DMS153 (cell line): Measurements from ENCODE around the gene SLC18A2.

Experiments used
- DNase-seq: peaks from one replicate; lab custom pipeline; 2025; lab: John Stamatoyannopoulos, UW

SLC18A2 gene

GRCh38 chr10:117237401-117237991 lies 3.4 kb upstream of the SLC18A2 start:
- DNase-seq: no peak

- DNase-seq: no peak
These were observed 1.9 kb upstream of the SLC18A2 start for GRCh38 chr10:117239051-117239450.

- DNase-seq: no peak
These were observed 943 bp upstream of the SLC18A2 start for GRCh38 chr10:117239721-117240620.

- DNase-seq: no peak
These were observed 888 bp downstream of the SLC18A2 start for GRCh38 chr10:117241541-117242462.

DNA sequence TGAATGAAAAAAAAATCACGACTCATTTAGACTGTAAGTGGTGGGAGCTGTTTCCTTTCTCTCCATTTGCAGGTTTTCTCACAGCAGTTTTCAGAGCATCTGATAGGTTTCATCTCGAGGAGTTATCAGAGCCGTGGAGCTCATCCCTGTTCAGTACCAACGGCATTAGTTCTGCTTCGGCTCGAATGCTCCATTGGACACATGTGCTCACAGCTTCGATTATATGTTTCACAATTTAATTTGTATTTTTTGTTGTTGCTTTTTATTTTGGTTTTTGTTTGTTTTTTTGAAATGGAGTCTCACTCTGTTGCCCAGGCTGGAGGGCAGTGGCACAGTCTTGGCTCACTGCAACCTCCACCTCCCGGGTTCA lies 1.5 kb downstream of the SLC18A2 start:
- DNase-seq: no peak

DNA sequence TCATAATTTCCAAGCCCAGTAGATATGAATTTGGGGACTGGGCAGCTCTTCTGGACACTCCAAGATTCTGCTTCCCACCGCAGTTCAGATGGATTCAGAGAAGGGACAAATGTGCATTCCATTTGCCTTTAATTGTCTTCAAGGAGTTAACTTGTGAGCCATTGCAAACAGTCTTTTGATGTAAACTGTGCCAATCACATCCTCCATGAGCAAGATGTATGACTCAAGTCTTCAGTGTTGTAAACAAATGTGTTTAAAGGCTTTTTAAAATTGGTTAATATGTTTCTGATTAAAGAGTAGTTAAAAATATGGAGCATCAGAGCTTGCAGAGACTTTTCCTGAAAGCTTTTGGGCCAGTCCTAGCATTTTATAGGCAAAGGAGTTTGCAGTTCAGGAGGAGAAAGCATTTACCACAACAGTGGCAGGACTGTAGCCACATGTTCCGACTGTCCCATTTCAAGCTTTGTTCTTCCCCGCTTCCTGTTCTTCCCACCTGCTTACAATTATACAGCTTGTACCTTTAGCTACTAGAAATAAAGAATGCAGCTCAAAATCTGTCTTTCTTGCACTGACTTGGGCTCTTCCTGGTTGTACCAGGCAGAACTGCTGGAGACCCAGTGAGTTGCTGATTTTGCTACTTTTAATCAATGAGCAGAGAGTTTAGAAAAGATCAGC lies 6.2 kb downstream of the SLC18A2 start:
- DNase-seq: no peak

DNA sequence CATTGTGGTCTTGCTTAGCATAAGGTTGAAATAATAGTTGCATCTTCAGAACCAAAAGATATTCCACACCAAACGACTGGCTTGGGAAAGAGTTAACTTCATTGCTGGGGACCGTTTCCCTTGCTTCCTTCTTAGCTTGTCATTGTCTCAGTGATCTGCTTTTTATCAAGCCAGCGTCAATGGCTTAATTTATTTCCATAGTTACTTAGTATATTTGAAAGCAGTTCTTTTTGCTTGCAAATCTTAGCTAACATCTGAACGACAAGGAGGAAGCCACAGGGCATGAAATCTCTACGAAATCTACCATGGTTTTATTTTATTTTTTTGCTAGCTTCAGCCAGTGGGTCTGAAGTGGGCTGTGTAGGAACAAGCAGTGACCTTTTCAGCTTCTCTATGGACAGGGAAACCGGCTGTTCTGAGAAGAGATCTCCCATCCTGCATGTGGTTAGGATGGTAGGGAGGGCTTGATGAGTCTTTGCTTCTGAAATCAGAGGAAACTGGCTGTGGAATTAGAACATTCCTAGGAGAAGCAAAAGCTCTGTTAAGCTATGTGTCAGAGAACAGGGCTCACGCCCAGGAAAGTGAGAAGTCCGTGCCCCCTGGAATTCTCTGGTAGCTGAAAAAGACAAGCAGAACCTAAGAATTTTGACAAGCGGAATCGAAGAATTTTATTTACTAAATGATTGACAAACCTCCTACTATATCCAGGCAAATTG lies 8.0 kb downstream of the SLC18A2 start:
- no peak for DNase-seq

GRCh38 chr10:117249493-117250093 lies 8.7 kb downstream of the SLC18A2 start:
- no peak for DNase-seq

DNA sequence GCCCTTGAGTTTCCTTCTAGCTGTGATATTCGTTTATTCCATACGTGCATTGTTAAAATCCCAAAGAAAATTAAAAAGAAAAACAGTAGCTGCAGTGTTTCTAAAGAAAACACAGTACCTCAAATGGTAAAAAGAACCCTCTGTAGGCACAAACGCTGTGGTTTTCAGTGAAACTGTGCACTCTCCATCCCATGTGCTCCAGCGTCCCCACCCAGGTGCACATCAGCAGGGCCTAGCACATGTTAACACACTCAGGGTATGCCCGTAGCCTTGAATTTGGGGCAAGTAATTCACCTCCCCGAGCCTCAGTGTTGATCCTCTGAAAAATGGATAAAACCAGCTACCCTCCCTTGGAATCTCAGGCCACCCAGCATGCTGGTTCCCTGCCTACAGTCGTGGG lies 9.5 kb downstream of the SLC18A2 start:
- no peak for DNase-seq

- no peak for DNase-seq
These were observed 13.0 kb downstream of the SLC18A2 start for GRCh38 chr10:117253908-117254307.

DNA sequence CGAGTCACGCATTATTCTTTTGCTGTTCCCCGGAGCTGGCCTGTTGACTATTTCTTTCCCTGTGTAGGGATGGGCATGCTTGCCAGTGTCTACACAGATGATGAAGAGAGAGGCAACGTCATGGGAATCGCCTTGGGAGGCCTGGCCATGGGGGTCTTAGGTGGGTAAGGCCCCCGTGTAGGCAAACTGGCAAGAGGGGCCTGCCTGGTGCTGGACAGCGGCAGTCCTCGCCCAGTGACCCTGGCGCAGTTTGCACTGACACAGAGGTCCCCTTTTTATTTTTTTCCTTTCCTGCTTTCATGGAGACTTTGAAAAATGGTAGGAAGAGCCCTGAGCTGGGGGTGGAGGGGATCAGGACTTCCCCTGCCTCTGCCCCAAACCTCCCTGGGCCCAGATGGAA lies 13.4 kb downstream of the SLC18A2 start:
- no peak for DNase-seq

DNA sequence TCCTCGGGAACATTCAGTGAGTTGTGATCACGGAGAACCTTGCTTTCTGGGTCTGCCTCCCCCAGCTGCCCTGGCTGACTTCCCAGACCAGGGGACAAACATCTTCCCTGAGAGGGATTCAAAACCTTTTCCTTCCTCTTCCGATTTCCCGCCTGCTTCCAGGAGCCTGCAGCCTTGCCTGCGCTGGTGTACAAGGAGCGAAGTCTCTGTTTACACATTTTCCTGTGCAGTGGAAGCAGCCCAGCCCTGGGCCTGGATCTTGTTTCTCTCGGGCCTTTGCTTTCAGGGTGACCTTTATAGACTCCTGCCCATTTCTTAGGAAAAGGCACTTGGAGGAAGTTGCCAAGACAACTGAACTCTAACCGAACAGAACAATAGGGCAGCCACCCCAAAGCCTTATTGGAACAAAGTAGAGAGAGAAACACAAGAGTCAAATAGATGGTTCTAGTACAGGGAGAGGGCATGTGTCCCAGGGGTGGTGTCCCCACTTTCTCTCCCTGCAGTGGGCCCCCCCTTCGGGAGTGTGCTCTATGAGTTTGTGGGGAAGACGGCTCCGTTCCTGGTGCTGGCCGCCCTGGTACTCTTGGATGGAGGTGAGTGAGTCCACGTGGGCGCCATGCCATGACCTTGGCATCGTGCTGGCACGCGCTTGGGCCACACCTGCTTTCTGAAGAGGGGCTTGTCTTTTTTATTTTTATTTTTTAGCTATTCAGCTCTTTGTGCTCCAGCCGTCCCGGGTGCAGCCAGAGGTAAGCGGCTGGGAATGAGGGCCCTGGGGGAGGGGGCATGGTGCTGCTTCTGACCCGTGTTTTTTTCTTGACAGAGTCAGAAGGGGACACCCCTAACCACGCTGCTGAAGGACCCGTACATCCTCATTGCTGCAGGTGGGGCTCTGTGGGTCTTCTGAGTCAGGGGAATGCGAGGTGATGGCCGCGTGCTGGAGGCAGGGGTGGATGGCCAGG lies 14.1 kb downstream of the SLC18A2 start:
- DNase-seq: no peak

DNA sequence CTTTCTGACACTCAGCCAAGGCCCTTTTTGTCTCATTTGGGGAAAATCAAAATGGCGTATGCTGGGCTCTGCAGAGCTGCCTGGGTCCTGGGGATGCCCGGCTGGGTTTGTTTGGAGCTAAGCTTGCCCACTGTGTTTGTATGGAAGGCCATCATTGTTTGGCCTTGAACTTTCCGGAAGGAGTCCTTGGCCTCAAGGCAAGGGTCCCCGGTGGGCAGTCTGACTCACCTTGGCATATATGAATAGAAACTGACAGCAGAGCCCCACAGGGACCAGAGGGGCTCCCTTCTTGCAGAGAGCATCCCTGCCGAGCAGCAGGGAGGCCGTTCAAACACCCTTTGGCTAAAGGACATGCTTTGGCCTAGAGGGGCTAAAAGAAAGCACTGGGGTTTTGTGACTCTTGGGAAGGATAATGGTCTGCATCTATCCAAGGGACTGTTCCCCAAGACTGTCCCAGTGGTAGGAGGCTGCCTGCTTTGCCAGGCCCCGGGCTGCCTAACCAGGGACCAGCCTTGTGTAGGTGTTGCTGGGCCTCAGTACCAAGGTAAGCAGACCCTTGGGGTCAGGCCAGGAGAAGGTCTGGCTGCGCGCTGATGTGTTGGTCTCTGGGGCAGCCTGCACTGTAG lies 15.0 kb downstream of the SLC18A2 start:
- DNase-seq: no peak

DNA sequence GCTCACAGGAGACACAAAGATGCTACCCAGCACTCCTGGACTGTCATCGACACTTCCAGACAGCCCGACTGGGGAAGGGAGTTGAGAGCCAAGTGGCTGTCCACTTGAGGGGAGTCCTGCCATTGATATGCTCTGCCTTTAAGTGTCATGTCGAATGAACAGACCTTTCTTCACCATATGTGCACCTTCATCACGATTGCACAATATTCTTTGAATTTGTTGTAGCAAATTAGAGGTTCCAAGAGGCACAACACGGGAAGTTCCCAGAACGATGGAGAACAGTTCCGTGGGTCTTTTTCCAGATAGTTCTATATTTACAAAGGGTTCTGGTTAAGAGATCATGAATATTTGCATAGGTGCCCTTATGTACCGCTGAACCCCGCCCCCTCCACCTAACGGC lies 16.0 kb downstream of the SLC18A2 start:
- no peak for DNase-seq

GRCh38 chr10:117257721-117258120 lies 16.8 kb downstream of the SLC18A2 start:
- no peak for DNase-seq

DNA sequence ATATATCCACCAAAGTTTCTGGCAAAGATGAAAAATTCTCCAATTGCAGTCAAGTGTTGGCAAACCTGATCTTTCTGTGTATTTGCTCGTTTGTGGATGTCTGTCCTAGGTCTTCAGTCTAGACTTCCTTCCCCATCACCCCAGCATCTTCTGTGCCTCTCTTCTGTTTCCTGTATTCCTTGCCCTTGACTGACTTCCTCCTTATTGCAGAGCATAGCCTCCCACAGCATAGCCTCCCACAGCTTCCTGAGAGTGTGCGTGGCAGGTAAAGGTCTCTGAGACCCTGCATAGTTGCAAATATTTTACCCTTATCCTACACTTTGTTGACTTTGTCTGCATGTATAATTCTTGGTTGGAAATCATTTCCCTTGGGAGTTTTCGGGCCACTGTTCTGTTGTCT lies 18.4 kb downstream of the SLC18A2 start:
- DNase-seq: no peak

DNA sequence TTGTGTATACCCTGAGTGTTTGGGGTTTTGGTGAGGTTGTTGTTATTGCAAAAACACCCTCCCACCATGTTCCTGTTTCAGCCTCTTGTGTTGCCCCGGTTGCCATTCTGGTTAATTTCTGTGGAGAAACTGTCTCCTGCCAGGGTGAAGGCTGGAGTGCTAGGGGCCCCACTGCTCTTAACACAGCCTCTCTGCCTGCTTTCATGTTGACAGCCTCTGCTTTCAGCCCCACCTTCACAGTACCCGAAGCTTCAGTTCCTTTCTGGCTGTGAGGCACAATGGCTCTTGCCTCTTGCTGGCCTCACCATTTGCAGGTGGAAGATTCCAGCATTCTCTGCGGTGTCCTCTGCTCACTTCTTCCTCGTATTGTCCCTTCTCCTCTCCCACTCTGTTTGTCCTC lies 19.2 kb downstream of the SLC18A2 start:
- DNase-seq: no peak

DNA sequence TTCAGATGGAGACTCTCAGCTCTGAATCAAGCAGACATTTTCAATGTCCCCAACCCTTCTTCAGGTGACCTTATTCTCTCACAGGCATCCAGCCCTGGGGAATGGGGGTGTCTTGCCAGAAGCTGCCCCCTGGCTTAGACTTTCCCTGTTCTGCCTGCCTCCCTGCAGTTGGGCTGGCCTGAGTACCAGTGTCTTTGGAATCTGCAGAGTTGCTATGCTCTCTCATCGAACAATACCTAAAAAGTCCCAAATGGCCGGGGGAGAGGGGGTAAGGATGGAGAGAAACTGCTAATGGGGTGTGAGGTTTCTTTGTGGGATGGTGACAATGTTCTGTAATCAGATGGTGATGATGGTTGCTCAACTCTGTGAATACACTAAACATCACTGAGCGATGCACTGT lies 20.6 kb downstream of the SLC18A2 start:
- DNase-seq: no peak

- no peak for DNase-seq
These were observed 21.5 kb downstream of the SLC18A2 start for GRCh38 chr10:117262291-117262902.
